Body of pancreas (tissue), 4 donors: ENCODE results near the gene CRYZ. TPM values are rescaled to one million over a fixed set of nuclear protein-coding genes. Genes with fewer than 3 reads are reported as not detected.
"Not testable (repeated sequence)": the region's sequence is repeated elsewhere in the genome, so short reads cannot be mapped to it uniquely, and the experiment has no call there.

Source experiments
- ATAC-seq: fragments of 150-250 bp; one replicate; pipeline ENCODE4 v1.9.1; 2016
- DNase-seq, 4 donors: peaks; one replicate each; pipeline ENCODE4 v3.0.0-alpha.2; 2019
- H3K27ac ChIP-seq, 4 donors: fragments of 200-600 bp; sonication (generic); 1 replicate in 3 of 4; 2 replicates in 1 of 4; pipeline versions ENCODE4 v1.5.1 to v1.6.1; 2016 to 2019; ENCODE audit warnings: mild to moderate bottlenecking in 1 of 4, mixed read lengths in 1 of 4, moderate library complexity in 1 of 4
- H3K27me3 ChIP-seq, 2 donors: fragments of 200-600 bp; sonication (generic); one replicate each; pipeline ENCODE4 v1.6.0; 2016; ENCODE audit warnings: mild to moderate bottlenecking in 1 of 2
- H3K36me3 ChIP-seq, 2 donors: fragments of 200-600 bp; sonication (generic); replicated peaks in 1 of 2; 2 replicates each; pipeline ENCODE4 v1.5.1; 2016; ENCODE audit warnings: low read depth in 2 of 2; ENCODE audit not compliant: insufficient read depth in 1 of 2
- H3K4me1 ChIP-seq: fragments of 200-600 bp; sonication (generic); one replicate; pipeline ENCODE4 v1.6.0; 2016
- H3K4me3 ChIP-seq, 2 donors: fragments of 200-600 bp; sonication (generic); 1 replicate in 1 of 2; 2 replicates in 1 of 2; pipeline ENCODE4 v1.5.1; 2016 to 2019
- H3K9me3 ChIP-seq, 3 donors: fragments of 200-600 bp; sonication (generic); 1 replicate in 2 of 3; 2 replicates in 1 of 3; pipeline ENCODE4 v1.5.1; 2016
- POLR2A ChIP-seq, 3 donors: fragments of 450-650 bp; IDR thresholded peaks; one replicate each; pipeline ENCODE4 v1.6.1; 2016; ENCODE audit warnings: antibody characterized with exemption in 3 of 3, mild to moderate bottlenecking in 2 of 3
- WGBS, 2 donors: methylation state at CpG; one replicate each; pipeline ENCODE4 v1.1.5; 2017; 5-methylcytosine and 5-hydroxymethylcytosine counted together
- intact Hi-C: fragments of 100-400 bp; cut with DNase I; formaldehyde crosslinking; loops from one replicate; pipeline ENCODE4 v1.15.1; 2023
- total RNA-seq, 2 donors: library from RNA; depleted of rRNA; stranded (reverse); fragments of >200 nt; gene quantifications; one replicate each; pipeline ENCODE4 v1.1.0, GENCODE V29; 2016
- TF ChIP-seq, protein P1 (sequence below), 7 experiments: fragments of 450-650 bp in 4 of 7; fragments of 200-600 bp in 3 of 7; sonication (generic) in 3 of 7; IDR thresholded peaks; one replicate each; pipeline ENCODE4 v1.5.1; 2016 to 2019; ENCODE audit warnings: antibody characterized with exemption in 7 of 7

Gene CRYZ
- total RNA-seq, 2 donors from 2014 or later = 28.7 to 77.0 TPM

GRCh38 chr1:74766579-74766978 is 33.7 kb upstream of the CRYZ start:
- Histone ChIP-seq H3K4me3 (no peak overlapping the region), H3K36me3 (peaks cover 0 to 2% of the 10 kb centered on the region in 2 donors), H3K27me3 (no peaks in the 10 kb centered on the region), H3K4me1 (no peaks in the 10 kb centered on the region), H3K27ac (no peak overlapping the region), H3K9me3 (no peaks in the 10 kb centered on the region)
- WGBS, 2 donors = 80 to 84% methylated on average over 2 of the region's 2 CpGs
- intact Hi-C loops = no loop called here
- DNase-seq (no peak), ATAC-seq (no peak)
- no peak for TF ChIP-seq POLR2A (IDR thresholded peaks at IDR 0.05)
- TF ChIP-seq, protein P1, sequence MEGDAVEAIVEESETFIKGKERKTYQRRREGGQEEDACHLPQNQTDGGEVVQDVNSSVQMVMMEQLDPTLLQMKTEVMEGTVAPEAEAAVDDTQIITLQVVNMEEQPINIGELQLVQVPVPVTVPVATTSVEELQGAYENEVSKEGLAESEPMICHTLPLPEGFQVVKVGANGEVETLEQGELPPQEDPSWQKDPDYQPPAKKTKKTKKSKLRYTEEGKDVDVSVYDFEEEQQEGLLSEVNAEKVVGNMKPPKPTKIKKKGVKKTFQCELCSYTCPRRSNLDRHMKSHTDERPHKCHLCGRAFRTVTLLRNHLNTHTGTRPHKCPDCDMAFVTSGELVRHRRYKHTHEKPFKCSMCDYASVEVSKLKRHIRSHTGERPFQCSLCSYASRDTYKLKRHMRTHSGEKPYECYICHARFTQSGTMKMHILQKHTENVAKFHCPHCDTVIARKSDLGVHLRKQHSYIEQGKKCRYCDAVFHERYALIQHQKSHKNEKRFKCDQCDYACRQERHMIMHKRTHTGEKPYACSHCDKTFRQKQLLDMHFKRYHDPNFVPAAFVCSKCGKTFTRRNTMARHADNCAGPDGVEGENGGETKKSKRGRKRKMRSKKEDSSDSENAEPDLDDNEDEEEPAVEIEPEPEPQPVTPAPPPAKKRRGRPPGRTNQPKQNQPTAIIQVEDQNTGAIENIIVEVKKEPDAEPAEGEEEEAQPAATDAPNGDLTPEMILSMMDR (IDR thresholded peaks at IDR 0.05) = no peak

- no peak overlapping the region for H3K4me3 ChIP-seq
- intact Hi-C loops = no loop called here
- peaks cover 0 to 5% of the 10 kb centered on the region in 2 donors for H3K36me3 ChIP-seq
- no peak for DNase-seq
- TF ChIP-seq, protein P1 (IDR thresholded peaks at IDR 0.05) = no peak
- TF ChIP-seq POLR2A (IDR thresholded peaks at IDR 0.05) = no peak
- ATAC-seq = no peak
- no peaks in the 10 kb centered on the region for H3K9me3 ChIP-seq
- H3K27ac ChIP-seq = no peak overlapping the region
- no peaks in the 10 kb centered on the region for H3K4me1 ChIP-seq
- H3K27me3 ChIP-seq = no peaks in the 10 kb centered on the region
- WGBS, 2 donors = 76 to 79% methylated on average over 4 of the region's 4 CpGs
Measured at GRCh38 chr1:74763807-74764206, 31.0 kb upstream of the CRYZ start.

DNA sequence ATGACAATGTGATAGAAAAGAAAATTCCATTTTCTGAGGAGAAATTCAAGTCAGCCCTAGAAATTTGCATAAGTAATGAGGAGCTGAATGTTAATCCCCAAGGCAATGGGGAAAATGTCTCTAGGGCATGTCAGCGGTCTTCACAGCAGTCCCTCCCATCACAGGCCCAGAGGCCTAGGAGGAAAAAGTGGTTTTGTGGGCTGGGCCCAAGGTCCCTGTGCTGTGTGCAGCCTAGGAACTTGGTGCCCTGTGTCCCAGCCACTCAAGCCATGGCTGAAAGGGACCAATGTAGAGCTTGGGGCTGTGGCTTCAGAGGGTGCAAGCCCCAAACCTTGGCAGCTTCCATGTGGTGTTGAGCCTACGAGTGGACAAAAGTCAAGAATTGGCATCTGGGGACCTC is 23.8 kb upstream of the CRYZ start:
- intact Hi-C loops, H3K36me3 ChIP-seq, ATAC-seq, H3K4me3 ChIP-seq, H3K9me3 ChIP-seq, H3K27me3 ChIP-seq, H3K4me1 ChIP-seq, H3K27ac ChIP-seq, DNase-seq: not testable (repeated sequence)
- WGBS, 2 donors = 90 to 93% methylated on average over 2 of the region's 2 CpGs

DNA sequence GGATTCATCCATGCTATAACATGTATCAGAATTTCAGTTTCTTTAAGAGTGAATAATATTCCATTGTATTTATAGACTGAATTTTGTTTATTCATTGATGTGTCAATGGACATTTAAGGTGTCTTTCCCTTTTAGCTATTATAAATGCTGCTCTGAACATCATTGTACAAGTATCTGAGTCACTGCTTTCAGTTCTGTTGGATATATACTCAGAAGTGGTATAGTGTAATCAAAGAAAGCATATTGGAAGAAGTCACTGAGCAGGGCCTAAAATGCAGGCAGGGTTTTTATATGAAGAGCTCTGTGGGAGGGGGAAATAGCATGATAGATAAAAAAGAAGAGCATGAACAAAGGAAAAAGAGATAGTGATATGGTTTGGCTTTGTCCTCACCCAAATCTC is 22.6 kb upstream of the CRYZ start:
- Histone ChIP-seq H3K27ac (no peak overlapping the region), H3K4me3 (no peak overlapping the region), H3K4me1 (no peaks in the 10 kb centered on the region), H3K9me3 (no peaks in the 10 kb centered on the region), H3K27me3 (no peaks in the 10 kb centered on the region), H3K36me3 (peaks cover 0 to 8% of the 10 kb centered on the region in 2 donors)
- ATAC-seq (no peak), DNase-seq (no peak)
- TF ChIP-seq, protein P1 (IDR thresholded peaks at IDR 0.05) = no peak
- TF ChIP-seq POLR2A (IDR thresholded peaks at IDR 0.05) = no peak
- intact Hi-C loops = no loop called here

DNA sequence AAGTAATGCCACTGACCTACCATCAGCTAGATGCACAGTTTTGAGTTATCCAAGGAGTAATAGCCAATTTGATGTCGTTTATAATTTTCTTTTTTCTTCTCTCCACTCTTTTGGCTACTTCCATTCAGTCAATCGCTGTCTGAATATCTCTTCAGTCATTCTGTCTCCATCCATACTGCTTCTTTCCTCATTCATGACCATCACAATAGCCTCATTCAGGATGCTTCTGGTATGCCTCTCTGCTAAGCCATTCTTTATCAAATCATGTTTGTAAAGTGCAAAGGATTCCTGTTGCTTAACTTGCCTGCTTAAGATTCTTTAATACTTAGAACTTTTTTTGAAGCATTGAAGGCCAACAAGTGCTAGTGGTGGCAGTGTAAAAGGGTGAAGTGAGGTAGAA is 20.3 kb upstream of the CRYZ start:
- Histone ChIP-seq H3K27ac (no peak overlapping the region), H3K36me3 (peaks cover 0 to 5% of the 10 kb centered on the region in 2 donors), H3K4me1 (peaks cover 4% of the 10 kb centered on the region), H3K27me3 (no peaks in the 10 kb centered on the region), H3K9me3 (no peaks in the 10 kb centered on the region), H3K4me3 (no peak overlapping the region)
- no peak for ATAC-seq
- DNase-seq = no peak
- intact Hi-C loops = no loop called here
- 88% methylated on average over 2 of the region's 2 CpGs for WGBS, 2 donors
- TF ChIP-seq, protein P1 (IDR thresholded peaks at IDR 0.05) = no peak
- no peak for TF ChIP-seq POLR2A (IDR thresholded peaks at IDR 0.05)
